ENCODE results near the gene CDK18.

The CDK18 gene

GRCh38 chr1:205517763-205518162 lies 13.3 kb downstream of the CDK18 start:
- Histone ChIP-seq H4K20me1 (ENCODE audit: insufficient read depth, low read length) (no peaks in the 10 kb centered on the region), H3K4me1 (ENCODE audit: low read length) (no peaks in the 10 kb centered on the region), H3K79me2 (ENCODE audit: low read length) (no peaks in the 10 kb centered on the region), H3K9me3 (ENCODE audit: insufficient read depth, low read length) (no peaks in the 10 kb centered on the region), H3K9ac (ENCODE audit: low read length) (no peak overlapping the region), H3K4me2 (ENCODE audit: low read length) (no peak overlapping the region), H3K27ac (ENCODE audit: low read length) (no peak overlapping the region), H3K27me3 (ENCODE audit: low read depth, low read length) (peaks cover 11% of the 10 kb centered on the region), H3K36me3 (replicated peaks; ENCODE audit: low read depth, low read length) (no peaks in the 10 kb centered on the region), H3K4me3 (ENCODE audit: low read length) (no peak overlapping the region), H2AFZ (ENCODE audit: low read depth, low read length) (no peak overlapping the region)
- TF ChIP-seq CTCF (IDR thresholded peaks at IDR 0.05; ENCODE audit: low read depth, low read length) = no peak
- no peak for TF ChIP-seq EZH2phosphoT487 (IDR thresholded peaks at IDR 0.05; ENCODE audit: low read depth)

- Histone ChIP-seq H3K9ac (ENCODE audit: low read length) (no peak overlapping the region), H2AFZ (ENCODE audit: low read depth, low read length) (no peak overlapping the region), H3K27ac (ENCODE audit: low read length) (no peak overlapping the region), H3K36me3 (replicated peaks; ENCODE audit: low read depth, low read length) (no peaks in the 10 kb centered on the region), H3K4me2 (ENCODE audit: low read length) (no peak overlapping the region), H3K4me1 (ENCODE audit: low read length) (no peaks in the 10 kb centered on the region), H3K4me3 (ENCODE audit: low read length) (no peak overlapping the region), H3K79me2 (ENCODE audit: low read length) (no peaks in the 10 kb centered on the region), H3K9me3 (ENCODE audit: insufficient read depth, low read length) (no peaks in the 10 kb centered on the region), H3K27me3 (ENCODE audit: low read depth, low read length) (peaks cover 11% of the 10 kb centered on the region), H4K20me1 (ENCODE audit: insufficient read depth, low read length) (no peaks in the 10 kb centered on the region)
- TF ChIP-seq EZH2phosphoT487 (IDR thresholded peaks at IDR 0.05; ENCODE audit: low read depth) = no peak
- TF ChIP-seq CTCF (IDR thresholded peaks at IDR 0.05; ENCODE audit: low read depth, low read length) = no peak
These were observed 14.4 kb downstream of the CDK18 start for GRCh38 chr1:205518661-205519540.

GRCh38 chr1:205519541-205520131 lies 15.2 kb downstream of the CDK18 start:
- no peaks in the 10 kb centered on the region for H3K4me1 ChIP-seq (ENCODE audit: low read length)
- no peak for TF ChIP-seq CTCF (IDR thresholded peaks at IDR 0.05; ENCODE audit: low read depth, low read length)
- no peak for TF ChIP-seq EZH2phosphoT487 (IDR thresholded peaks at IDR 0.05; ENCODE audit: low read depth)
- peaks cover 11% of the 10 kb centered on the region for H3K27me3 ChIP-seq (ENCODE audit: low read depth, low read length)
- H4K20me1 ChIP-seq (ENCODE audit: insufficient read depth, low read length) = no peaks in the 10 kb centered on the region
- no peak overlapping the region for H3K27ac ChIP-seq (ENCODE audit: low read length)
- no peak overlapping the region for H3K4me2 ChIP-seq (ENCODE audit: low read length)
- H3K4me3 ChIP-seq (ENCODE audit: low read length) = no peak overlapping the region
- no peak overlapping the region for H2AFZ ChIP-seq (ENCODE audit: low read depth, low read length)
- H3K36me3 ChIP-seq (replicated peaks; ENCODE audit: low read depth, low read length) = no peaks in the 10 kb centered on the region
- no peaks in the 10 kb centered on the region for H3K9me3 ChIP-seq (ENCODE audit: insufficient read depth, low read length)
- no peaks in the 10 kb centered on the region for H3K79me2 ChIP-seq (ENCODE audit: low read length)
- no peak overlapping the region for H3K9ac ChIP-seq (ENCODE audit: low read length)

GRCh38 chr1:205520709-205521108 lies 16.2 kb downstream of the CDK18 start:
- TF ChIP-seq CTCF (IDR thresholded peaks at IDR 0.05; ENCODE audit: low read depth, low read length) (no peak), EZH2phosphoT487 (IDR thresholded peaks at IDR 0.05; ENCODE audit: low read depth) (no peak)
- H2AFZ ChIP-seq (ENCODE audit: low read depth, low read length) = no peak overlapping the region
- H3K27ac ChIP-seq (ENCODE audit: low read length) = no peak overlapping the region
- no peaks in the 10 kb centered on the region for H3K4me1 ChIP-seq (ENCODE audit: low read length)
- no peak overlapping the region for H3K4me3 ChIP-seq (ENCODE audit: low read length)
- no peaks in the 10 kb centered on the region for H3K79me2 ChIP-seq (ENCODE audit: low read length)
- no peak overlapping the region for H3K4me2 ChIP-seq (ENCODE audit: low read length)
- no peaks in the 10 kb centered on the region for H3K9me3 ChIP-seq (ENCODE audit: insufficient read depth, low read length)
- H3K36me3 ChIP-seq (replicated peaks; ENCODE audit: low read depth, low read length) = no peaks in the 10 kb centered on the region
- H4K20me1 ChIP-seq (ENCODE audit: insufficient read depth, low read length) = no peaks in the 10 kb centered on the region
- H3K9ac ChIP-seq (ENCODE audit: low read length) = no peak overlapping the region
- H3K27me3 ChIP-seq (ENCODE audit: low read depth, low read length) = peaks cover 13% of the 10 kb centered on the region

Measured in OCI-LY3 (cell line).